SU-DHL-6 (cell line): ENCODE measurements around the gene MCF2L2.

Experiments used
- EZH2phosphoT487 ChIP-seq: fragments of 200-600 bp; sonication (generic), shearing (Covaris generic); conservative IDR thresholded peaks from 2 replicates; pipeline ENCODE4 v1.6.1; 2018; ENCODE audit warnings: mild to moderate bottlenecking, antibody characterized with exemption, low read length, moderate library complexity, mixed read lengths
- TF ChIP-seq, protein P1 (sequence below): fragments of 200-600 bp; sonication (generic); IDR thresholded peaks from one replicate; pipeline ENCODE4 v1.5.1; 2017; ENCODE audit warnings: antibody characterized with exemption, mild to moderate bottlenecking, low read length, moderate library complexity; ENCODE audit not compliant: insufficient read depth, poor library complexity, severe bottlenecking

- TF ChIP-seq, protein P1, sequence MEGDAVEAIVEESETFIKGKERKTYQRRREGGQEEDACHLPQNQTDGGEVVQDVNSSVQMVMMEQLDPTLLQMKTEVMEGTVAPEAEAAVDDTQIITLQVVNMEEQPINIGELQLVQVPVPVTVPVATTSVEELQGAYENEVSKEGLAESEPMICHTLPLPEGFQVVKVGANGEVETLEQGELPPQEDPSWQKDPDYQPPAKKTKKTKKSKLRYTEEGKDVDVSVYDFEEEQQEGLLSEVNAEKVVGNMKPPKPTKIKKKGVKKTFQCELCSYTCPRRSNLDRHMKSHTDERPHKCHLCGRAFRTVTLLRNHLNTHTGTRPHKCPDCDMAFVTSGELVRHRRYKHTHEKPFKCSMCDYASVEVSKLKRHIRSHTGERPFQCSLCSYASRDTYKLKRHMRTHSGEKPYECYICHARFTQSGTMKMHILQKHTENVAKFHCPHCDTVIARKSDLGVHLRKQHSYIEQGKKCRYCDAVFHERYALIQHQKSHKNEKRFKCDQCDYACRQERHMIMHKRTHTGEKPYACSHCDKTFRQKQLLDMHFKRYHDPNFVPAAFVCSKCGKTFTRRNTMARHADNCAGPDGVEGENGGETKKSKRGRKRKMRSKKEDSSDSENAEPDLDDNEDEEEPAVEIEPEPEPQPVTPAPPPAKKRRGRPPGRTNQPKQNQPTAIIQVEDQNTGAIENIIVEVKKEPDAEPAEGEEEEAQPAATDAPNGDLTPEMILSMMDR, result no peak
- no peak for TF ChIP-seq EZH2phosphoT487
Observed at GRCh38 chr3:183388213-183388895, 40.1 kb downstream of the MCF2L2 start.
